NCI-H446 (cell line): ENCODE results near the gene CDT1.
"Not testable (repeated sequence)": the region's sequence is repeated elsewhere in the genome, so short reads cannot be mapped to it uniquely, and the experiment has no call there.

Source experiments
- DNase-seq, 2 experiments: peaks; one replicate each; lab custom pipeline; 2025; lab: John Stamatoyannopoulos, UW

Gene CDT1

DNA sequence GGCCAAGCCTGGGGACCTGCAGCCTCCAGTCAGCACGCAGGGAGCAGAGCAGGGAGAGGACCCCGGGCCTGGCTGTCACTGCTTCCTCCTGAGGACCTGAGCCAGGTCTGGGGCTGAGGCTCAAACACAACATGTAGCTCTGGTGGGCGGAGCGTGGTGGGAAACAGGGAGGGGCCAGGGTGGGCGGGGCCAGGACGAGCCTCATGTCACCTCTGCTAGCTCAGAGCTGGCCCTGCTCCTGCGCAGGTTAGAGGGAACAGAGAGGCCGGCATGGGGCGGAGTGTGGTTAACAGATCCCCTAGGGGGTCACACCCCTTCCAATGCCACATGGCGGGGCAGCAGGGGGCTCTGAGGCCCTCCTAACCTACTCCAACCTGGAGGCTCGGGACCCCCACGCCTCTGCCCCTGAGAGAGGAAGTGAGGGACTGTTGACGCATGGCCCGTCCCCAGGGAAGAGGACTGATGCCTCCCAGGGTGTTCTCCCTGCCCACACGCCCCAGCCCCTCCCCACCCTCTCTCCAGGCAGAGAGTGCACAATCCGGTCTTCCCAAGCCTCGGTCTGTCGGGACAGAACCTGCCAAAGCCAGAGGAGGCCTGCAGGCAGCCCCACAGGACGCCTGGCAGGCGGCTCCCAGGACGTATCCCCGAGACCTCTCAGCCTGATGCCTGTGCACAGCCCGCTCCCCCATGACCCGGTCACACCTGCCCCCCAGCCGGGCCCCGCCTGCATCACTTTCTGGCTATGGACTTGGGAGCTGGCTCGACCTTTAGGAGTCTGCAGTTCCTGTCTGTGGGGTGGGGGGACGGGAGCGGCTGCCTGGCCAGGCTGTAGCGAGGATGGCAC, 33.8 kb upstream of the CDT1 start:
- peak in 1 of 2 experiments; percentile 39 for DNase-seq

DNA sequence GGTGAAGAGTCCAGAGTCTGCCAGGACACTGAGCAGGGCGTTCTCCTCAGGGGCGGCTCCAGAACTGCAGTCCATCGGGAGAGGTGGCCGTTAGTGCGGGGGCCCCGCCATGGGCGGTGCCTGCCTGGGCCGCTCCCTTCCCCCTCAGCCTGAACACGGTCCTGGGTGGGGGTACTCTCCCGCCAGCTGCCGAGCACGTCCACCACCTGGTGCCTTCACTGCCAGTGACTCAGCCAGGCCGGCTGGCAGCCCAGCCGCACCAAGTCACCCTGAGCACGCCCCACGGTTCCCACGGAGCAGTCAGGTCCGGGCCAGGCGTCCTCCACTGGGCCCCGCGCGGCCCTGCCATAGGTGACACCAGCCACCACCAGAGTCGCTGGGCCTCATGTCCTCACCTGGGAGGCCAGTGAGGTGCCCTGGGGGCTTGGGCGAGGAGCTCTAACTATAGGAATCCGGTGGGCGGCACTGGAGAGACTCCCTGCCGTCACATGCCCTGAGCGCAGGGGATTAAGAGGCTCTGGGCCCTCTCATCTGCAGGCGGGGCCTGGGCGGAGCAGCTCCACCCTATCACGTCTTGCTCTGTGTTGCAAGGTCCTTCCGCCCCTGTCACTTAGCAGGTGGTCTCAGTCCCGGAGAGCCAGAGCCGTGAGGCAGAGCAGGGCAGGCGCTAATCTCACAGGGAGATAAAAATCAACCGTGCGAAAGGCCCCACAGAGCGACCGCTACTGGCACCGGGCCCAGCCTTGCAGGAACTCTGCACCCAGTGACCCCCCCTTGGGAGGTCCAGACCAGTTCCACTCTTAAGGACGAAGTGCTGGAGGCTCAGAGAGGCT, 32.9 kb upstream of the CDT1 start:
- DNase-seq, result no peak

DNA sequence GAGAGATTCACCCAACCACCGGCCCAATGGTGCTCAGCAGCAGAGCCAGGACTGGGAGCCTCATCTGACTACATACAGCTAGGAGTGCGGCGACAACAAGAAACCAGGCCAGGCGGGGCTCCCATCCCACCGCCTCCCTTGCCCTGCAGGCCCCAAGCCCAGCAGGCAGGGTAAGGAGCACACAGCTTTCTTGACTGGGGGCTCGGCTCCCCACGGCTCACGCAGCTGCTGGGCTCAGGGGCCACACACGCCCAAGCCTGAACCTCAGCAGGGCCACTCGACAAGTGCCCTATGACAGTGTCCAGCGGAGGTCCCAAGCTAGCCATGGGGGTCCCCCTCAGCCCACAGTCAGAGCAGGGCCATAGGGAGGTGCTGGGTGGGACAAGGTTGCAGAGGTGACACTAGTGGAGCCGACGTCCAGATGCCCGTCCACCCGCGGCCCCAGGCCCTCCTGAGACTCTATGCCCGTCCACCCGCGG, 32.3 kb upstream of the CDT1 start:
- DNase-seq, result no peak

DNA sequence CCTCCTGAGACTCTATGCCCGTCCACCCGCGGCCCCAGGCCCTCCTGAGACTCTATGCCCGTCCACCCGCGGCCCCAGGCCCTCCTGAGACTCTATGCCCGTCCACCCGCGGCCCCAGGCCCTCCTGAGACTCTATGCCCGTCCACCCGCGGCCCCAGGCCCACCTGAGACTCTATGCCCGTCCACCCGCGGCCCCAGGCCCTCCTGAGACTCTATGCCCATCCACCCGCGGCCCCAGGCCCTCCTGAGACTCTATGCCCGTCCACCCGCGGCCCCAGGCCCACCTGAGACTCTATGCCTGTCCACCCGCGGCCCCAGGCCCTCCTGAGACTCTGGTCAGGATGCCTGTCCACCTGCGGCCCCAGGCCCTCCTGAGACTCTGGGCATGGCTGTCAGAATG, 31.8 kb upstream of the CDT1 start:
- not testable (repeated sequence) for DNase-seq

DNA sequence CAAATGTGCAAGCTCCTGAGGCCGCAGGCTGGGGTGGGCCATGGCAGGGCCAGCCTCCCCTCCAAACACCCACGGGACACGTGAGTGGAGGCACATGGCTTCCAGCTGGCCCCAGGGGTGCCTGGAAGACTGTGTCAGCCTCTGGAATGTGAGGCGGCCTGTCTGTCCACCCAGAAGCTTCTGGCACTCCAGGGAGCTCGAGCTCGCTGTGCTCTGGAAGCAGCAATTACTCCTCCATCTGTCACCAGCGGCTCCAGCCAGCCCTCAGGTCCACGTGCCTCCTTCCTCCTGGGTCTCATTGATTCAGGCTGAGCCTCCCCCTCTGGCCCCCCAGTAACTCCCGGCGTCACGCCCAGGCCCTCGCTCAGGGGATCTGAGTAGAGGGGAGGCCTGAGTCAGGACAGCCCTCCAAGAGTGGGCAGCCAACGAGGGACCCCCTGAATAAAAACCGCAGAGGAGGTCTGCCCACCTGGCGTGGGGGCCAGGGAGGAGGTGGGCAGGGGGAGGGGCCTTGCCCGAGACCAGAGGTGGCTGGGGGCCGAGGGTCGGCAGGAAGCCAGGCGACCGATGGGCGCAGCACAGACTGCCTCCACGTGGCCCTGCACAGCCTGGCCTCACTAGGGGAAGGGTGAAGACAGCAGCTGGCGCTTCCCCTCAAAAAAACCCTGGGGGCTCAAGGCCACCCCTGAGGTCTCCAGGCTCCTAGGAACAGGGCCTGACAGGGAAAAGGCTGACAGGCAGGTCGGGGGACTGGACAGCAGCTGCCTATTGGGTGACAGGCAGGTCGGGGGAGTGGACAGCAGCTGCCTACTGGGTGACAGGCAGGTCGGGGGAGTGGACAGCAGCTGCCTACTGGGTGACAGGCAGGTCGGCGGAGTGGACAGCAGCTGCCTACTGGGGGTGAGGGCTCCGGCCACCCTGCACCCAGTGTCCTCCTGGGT, 30.4 kb upstream of the CDT1 start:
- DNase-seq, result peak; percentile 61 to 86

DNA sequence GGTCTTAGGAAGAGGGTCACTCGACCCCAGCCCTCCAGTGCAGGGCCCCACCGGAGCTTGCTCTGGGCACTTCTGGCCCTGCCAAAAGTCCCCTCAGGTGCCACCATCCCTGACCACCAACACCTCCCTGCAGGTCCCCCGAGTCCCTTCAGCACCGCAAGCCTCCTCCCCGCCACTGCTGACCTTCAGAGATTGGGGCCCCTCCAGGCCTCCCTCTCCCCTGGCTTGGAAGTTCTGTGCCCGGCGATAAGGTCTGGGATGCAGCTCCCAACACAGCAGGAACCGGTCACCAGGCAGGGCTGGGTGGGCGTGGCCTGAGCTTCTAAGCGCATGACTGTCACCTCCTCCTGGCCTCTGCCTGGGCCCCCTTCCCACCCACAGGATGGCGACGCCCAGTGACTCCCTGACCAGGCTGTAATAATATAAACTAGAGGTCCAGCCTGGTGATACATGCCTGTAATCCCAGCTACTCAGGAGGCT, 29.7 kb upstream of the CDT1 start:
- DNase-seq, result no peak

DNA sequence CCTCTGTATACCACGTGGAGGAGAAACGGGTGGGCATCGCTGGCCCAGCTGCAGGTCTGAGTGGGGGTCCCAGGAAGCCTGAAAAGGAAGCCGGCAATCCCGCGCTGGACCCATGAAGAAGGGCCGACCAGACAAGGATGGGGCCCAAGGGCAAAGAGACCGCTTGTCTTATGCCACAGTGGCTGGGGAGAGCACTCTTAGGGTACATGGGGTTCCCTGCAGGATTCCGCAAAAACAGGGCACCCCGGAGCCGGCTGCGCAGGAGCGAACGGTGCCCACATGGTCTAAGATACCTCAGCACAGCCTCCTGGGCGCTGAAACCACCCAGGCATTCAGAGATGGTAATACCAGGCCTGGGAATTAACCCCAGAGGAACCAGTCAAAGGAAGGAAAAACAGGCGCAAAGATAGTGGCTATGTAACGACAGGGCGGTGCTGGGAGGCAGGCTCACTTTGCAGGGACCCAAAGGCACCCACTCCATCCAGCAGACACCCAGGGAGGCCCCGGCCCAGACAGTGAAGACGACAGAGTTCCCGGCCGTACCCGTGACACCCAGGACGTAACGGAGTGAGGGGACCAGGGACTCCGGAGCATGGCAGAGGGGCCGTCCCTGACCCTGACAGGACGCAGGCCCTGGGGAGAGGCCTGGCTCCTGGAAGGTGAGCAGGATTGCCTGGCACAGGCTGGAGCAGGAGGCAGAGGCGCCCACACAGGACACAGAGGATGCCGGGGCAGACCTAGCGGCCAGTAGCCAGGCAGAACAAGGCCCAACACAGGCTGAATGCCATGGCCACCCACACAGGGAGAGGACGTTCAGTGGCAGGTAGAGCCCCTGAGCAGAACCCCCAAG, 28.8 kb upstream of the CDT1 start:
- no peak for DNase-seq

DNA sequence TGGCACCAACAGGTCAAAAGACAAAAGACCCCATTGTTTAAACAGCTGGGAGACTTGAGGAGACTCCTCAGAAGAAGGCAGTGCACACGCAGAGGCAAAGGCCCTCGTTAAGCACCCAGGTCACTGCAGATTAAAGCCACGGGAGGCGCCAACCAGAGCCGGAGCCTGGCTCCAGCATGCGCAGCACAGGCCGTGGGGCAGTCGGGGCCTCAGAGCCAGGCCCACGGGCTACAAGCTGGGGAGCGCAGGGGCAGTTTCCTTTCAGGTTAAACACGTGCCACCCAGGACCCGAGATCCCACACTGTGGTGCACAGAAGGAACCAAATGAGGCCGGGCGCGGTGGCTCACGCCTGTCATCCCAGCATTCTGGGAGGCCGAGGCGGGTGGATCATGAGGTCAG, 27.8 kb upstream of the CDT1 start:
- no peak for DNase-seq

DNA sequence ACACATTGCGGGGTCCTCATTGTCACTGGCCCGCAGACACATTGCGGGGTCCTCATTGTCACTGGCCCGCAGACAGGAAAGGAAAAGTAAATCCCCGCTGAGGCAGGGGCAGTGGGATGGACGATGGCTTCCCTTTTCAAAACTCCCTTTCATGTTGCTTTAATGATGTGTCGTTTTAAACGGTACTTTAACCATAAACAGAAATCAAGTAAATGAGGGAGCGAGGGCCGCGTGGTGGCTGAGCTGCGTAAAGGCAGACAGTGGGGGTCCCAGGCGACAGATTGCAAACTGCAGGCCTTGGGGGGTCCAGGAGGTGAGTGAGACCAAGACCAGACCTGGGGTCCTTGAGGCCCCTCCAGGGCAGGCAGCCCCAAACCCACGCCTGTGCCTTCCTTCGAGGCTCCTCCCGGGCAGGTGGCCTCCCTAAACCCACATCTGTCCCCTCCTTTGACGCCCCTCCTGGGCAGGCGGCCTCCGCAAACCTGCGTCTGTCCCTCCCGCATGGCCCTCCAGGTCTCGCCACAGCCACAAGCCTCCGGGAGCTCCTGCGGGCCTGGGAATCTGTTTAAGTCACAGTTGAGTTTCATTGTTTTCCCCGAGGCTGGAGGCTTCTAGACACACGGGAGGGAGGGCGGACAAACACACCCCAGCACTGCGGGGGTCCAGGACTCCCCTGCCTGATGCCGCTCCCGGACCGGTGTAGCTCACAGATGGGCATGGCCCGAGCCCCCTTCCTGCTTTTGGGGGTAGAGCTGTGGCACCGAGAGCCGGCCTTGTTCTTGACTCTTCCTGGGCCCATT, 25.9 kb upstream of the CDT1 start:
- no peak for DNase-seq

DNA sequence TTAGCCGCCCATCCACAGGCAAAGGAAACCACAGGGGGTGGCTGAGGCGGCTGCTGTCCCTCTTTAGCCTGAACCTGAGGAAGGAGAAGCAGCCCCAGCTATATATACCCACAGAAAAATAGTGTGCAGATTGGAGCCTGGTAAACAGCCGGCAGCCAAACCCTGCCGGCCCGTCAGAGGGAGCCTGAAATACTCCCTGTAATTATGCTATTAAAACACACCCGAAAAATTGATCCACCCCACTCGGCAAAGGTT, 25.4 kb upstream of the CDT1 start:
- DNase-seq, result no peak

DNA sequence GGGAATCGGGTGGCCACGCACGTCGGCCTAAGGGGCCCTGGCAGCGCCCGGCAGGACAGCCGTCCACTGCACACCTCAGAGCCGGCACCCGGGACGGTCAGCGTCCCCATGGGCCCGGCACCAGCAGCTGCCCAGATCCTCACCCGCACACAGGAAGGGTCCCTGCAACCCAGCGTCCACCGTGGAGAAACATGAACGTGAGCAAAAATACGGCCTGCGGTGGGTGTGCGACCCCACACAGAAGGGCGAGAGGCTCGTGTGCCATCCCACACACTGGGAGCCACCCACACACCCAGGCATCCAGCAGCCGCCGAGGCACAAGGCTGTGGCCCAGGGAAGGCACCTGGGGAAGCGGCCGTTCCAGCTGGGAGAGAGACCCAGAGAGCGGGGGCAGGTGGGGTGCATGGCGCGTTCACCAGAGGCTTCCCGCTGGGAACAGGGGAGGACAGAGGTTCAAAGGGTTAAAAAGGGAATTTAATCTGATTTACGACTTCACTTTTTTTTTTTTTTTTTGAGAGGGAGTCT, 25.0 kb upstream of the CDT1 start:
- DNase-seq, result no peak

DNA sequence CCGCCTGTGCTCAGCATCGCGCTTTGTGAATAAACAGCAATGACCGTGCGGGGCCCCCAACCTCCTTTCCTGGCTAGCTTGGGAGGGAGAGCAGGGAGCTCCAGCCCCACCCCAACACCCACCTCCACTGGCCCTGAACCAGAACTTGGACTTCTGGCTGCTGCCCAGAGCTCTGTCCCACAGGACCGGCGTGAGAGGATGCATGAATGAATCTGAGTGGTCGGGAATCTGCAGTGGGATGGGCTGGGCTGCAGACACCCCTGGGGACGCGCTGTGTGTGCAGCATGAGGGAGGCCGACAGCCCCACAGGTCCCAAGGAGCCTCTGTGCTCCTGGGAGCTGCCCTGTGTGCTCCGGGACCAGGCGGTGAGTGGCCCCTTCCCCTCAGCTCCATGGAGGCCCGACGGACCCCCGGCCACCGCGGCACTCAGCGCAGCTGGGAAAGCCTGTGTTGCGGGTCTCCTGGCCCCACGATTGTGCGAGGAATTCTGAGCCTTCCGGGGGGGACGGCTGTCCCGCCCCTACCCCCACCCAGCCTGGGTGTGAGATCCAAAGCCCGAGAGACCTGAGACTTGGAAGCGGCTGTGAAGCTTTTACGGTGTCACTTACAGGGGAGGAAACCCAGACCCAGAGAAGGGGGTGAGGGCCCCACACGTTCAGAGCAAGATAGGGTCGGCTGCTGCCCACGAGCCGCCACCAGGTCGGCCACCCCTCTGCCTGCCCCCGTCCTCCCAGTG, 24.0 kb upstream of the CDT1 start:
- DNase-seq, result no peak

DNA sequence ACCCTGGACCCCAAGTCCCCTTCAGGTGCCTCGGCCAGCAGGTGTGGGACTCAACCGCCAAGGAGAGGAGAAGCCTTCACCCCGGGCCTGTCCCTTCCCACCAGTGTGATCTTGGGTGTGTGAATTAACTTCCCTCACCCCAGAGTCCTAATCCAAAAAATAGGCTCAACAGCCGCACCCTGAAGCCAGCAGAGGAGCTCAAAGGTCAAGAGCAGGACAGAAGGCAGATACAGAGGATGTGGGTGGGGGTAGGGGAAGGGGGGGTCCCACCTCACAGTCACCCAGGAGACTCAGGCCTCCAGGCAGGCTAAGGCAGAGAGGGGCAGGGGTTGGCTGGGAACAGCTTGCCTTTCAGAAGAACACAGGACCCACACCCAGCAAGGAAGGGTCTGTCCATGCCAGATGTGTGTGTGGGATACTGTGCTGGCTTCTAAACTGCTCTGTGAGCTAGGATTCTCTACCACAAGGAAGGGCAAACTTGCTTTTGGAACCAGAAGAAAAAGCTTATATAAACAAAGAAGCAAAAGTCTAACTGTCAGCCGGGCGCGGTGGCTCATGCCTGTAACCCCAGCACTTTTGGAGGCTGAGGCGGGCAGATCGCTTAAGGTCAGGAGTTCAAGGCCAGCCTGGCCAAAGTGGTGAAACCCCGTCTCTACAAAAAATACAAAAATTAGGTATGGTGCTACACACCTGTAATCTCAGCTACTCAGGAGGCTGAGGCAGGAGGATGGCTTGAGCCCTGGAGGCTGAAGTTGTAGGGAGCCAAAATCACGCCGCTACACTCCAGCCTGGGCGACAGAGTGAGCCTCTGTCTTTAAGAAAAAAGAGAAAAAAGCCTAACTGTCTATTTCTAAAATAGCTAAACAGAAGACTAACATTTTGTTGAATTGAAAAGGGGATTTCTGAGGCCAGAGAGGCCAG, 23.2 kb upstream of the CDT1 start:
- DNase-seq, result no peak

DNA sequence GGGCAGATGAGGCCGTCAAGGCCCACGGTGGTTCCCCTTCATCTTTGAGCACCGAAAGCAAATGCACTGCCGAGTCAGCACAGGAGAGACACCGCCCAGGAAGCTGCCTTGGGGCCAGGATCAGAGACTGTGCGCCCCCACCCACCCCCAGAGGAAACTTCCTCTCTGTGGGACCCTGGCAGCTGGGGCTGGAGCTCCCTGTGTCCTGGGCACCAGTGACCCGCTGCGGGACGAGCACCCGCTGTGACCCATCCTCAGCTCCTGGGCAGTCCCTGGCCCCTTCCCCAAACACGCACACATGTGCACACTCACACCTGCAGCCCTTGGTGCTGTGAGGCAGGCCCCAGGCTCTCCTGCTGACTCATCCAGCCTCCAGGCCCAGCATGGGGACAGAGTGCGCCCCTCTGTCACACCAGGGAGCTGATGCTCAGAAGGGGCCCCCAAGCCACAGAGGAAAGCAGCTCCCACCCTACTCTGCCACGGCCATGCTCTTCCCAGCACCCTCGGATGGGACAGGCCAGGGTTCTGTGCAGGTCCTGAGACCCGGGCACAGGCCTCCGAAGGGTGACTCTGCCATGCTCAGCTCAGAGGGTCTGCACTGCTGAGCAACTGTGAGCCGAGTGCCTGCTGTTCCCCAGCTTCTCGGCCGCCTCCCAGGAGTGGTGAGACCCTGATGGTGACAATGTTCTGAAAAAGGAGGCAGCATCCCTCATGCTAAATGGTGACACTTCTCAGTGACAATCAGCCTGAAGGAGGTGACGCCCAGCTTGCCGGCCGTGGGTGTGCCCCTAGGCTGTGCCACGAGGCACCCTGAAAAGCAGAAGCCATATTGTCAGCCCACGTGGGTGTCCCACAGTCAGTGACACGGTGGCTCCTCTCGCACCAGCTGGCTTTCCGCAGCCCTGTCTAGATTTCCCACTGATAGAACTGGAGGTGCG, 22.2 kb upstream of the CDT1 start:
- no peak for DNase-seq

DNA sequence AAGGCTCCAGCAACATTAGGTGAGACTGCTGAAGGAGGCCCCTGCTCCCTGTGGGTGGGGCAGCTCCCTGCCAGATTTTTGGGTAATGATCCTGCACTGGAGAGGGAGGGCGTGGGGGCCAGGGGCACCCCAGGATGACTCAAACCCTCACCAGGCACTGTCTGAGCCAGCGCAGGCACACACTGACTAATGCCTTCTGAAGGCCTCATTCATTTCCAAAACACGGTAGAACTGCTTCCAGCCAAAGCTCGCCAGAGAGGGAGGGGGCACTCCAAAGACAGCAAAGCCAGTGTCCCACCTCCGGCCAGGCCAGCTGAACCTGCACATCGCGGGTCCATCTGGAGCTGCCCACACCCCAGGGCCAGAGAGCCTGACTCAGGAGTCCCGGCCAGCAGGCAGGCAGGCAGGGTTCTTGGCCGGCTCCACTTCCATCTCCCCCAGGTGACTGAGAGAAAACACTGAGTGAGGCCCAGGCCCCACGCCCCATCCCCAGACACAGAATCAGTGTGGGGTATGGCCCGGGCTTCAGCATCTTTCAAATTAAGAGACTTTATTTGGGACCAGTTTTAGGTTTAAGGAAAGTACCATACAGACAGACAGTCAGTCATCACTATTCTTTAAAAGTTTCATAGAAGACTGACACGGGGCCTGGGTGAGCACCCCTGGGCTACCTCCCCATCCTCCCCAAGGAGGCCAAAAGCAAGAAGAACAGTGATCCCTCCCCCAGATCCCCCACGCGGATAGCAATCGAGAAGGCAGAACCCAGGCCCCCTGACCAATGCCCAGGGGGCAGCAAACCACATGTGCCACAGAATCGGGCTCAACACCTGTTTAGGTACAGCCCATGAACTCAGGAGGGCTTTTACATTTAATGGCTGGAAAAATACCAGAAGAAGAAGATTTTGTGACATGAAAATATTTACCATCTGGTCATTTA, 20.9 kb upstream of the CDT1 start:
- DNase-seq, result no peak
